HepG2 (cell line): ENCODE measurements around the gene SDHAF1. TPM values are rescaled to one million over a fixed set of nuclear protein-coding genes. Genes with fewer than 3 reads are reported as not detected.
A peak's percentile ranks its signal among the peaks of the same experiment; 100 is the strongest.

Experiments used
- BORCS8-MEF2B ChIP-seq: sonication (generic); formaldehyde crosslinking; IDR thresholded peaks from 2 replicates; pipeline ENCODE4 v1.8.0; 2022; ENCODE audit warnings: mild to moderate bottlenecking, missing genetic modification reagents
- EP300 ChIP-seq, 3 experiments: sonication (generic) in 1 of 3; formaldehyde crosslinking in 1 of 3; IDR thresholded peaks; 2 replicates each; pipeline versions ENCODE4 v1.5.1 to v1.6.1; 2011 to 2020; ENCODE audit warnings: low read depth in 2 of 3, low read length in 2 of 3, borderline replicate concordance in 1 of 3, improper control_type of control experiment in 1 of 3, mild to moderate bottlenecking in 1 of 3, missing genetic modification reagents in 1 of 3, moderate library complexity in 1 of 3
- HNRNPK ChIP-seq: fragments of 200-400 bp; formaldehyde crosslinking; IDR thresholded peaks from 2 replicates; pipeline ENCODE4 v1.6.1; 2018; ENCODE audit warnings: low read length, low read depth, moderate library complexity, mild to moderate bottlenecking; ENCODE audit not compliant: poor library complexity, severe bottlenecking
- HOXA5 ChIP-seq: sonication (generic); formaldehyde crosslinking; IDR thresholded peaks from 2 replicates; pipeline ENCODE4 v1.4.0; 2020; ENCODE audit warnings: missing genetic modification reagents
- HOXA7 ChIP-seq: sonication (generic); formaldehyde crosslinking; IDR thresholded peaks from 2 replicates; pipeline ENCODE4 v1.8.1; 2022; ENCODE audit warnings: mild to moderate bottlenecking, missing genetic modification reagents, moderate library complexity
- MAFG ChIP-seq: sonication (generic); formaldehyde crosslinking; IDR thresholded peaks from 2 replicates; pipeline ENCODE4 v1.5.1; 2020; ENCODE audit warnings: mild to moderate bottlenecking, missing genetic modification reagents
- MIER2 ChIP-seq: IDR thresholded peaks from 2 replicates; pipeline ENCODE4 v1.6.1; 2016; ENCODE audit warnings: missing biosample characterization, missing genetic modification reagents
- ONECUT2 ChIP-seq: sonication (generic); formaldehyde crosslinking; IDR thresholded peaks from 2 replicates; pipeline ENCODE4 v1.4.0; 2020; ENCODE audit warnings: missing genetic modification reagents
- PCBP2 ChIP-seq: fragments of 200-400 bp; formaldehyde crosslinking; optimal IDR thresholded peaks from 2 replicates; pipeline ENCODE3; 2018; ENCODE audit warnings: low read length, low read depth; ENCODE audit not compliant: poor library complexity, severe bottlenecking
- SIN3A ChIP-seq: IDR thresholded peaks from 2 replicates; pipeline ENCODE4 v1.6.1; 2011; ENCODE audit warnings: low read depth, mild to moderate bottlenecking, control low read depth, low read length, borderline replicate concordance
- TAF15 ChIP-seq: fragments of 200-400 bp; formaldehyde crosslinking; IDR thresholded peaks from one replicate; pipeline ENCODE4 v1.6.1; 2018; ENCODE audit warnings: mild to moderate bottlenecking, low read depth, low read length; ENCODE audit not compliant: poor library complexity, severe bottlenecking
- TMF1 ChIP-seq: sonication (generic); formaldehyde crosslinking; IDR thresholded peaks from 2 replicates; pipeline ENCODE4 v1.8.1; 2022; ENCODE audit warnings: low read depth, missing genetic modification reagents
- ZNF121 ChIP-seq: sonication (generic); formaldehyde crosslinking; IDR thresholded peaks from 2 replicates; pipeline ENCODE4 v1.5.0; 2020; ENCODE audit warnings: mild to moderate bottlenecking, missing genetic modification reagents
- ZNF142 ChIP-seq: sonication (generic); formaldehyde crosslinking; IDR thresholded peaks from 2 replicates; pipeline ENCODE4 v1.4.0; 2020; ENCODE audit warnings: missing genetic modification reagents
- ZNF253 ChIP-seq: sonication (generic); formaldehyde crosslinking; IDR thresholded peaks from 2 replicates; pipeline ENCODE4 v1.8.0; 2022; ENCODE audit warnings: mild to moderate bottlenecking, missing genetic modification reagents, borderline replicate concordance
- ZNF280B ChIP-seq: sonication (generic); formaldehyde crosslinking; IDR thresholded peaks from 2 replicates; pipeline ENCODE4 v1.5.0; 2020; ENCODE audit warnings: missing genetic modification reagents, mild to moderate bottlenecking, borderline replicate concordance
- ZNF605 ChIP-seq: sonication (generic); formaldehyde crosslinking; IDR thresholded peaks from 2 replicates; pipeline ENCODE4 v1.8.0; 2022; ENCODE audit warnings: mild to moderate bottlenecking, missing genetic modification reagents
- ZSCAN21 ChIP-seq: sonication (generic); formaldehyde crosslinking; IDR thresholded peaks from 2 replicates; pipeline ENCODE4 v1.8.0; 2022; ENCODE audit warnings: mild to moderate bottlenecking, missing genetic modification reagents, moderate library complexity, borderline replicate concordance
- polyA plus RNA-seq, 8 experiments: library from polyadenylated mRNA; depleted of rRNA in 3 of 8; stranded (reverse) in 7 of 8; unstranded in 1 of 8; fragments of >200 nt; fragmentation: Illumina TruSeq in 4 of 8; extraction: Trizol in 4 of 8; gene quantifications; 2 replicates each; pipeline versions ENCODE4 v1.2.1 to v1.2.3, GENCODE V29; 2011 to 2016; ENCODE audit warnings: low read depth in 4 of 8, missing spikeins in 1 of 8, mixed read lengths in 1 of 8; ENCODE audit not compliant: insufficient read depth in 1 of 8
- total RNA-seq, 5 experiments: library from RNA; depleted of rRNA; stranded (reverse); fragments of >200 nt; fragmentation: Illumina TruSeq; extraction: Trizol; gene quantifications; 2 replicates each; pipeline ENCODE4 v1.2.3, GENCODE V29; 2016; ENCODE audit warnings: low read depth in 1 of 5

The SDHAF1 gene
- total and polyA plus RNA-seq, 2 of the 13 experiments (the other 11 are each of a cell fraction or from before 2014, with no cell fraction given): 17.8 to 22.8 TPM

DNA sequence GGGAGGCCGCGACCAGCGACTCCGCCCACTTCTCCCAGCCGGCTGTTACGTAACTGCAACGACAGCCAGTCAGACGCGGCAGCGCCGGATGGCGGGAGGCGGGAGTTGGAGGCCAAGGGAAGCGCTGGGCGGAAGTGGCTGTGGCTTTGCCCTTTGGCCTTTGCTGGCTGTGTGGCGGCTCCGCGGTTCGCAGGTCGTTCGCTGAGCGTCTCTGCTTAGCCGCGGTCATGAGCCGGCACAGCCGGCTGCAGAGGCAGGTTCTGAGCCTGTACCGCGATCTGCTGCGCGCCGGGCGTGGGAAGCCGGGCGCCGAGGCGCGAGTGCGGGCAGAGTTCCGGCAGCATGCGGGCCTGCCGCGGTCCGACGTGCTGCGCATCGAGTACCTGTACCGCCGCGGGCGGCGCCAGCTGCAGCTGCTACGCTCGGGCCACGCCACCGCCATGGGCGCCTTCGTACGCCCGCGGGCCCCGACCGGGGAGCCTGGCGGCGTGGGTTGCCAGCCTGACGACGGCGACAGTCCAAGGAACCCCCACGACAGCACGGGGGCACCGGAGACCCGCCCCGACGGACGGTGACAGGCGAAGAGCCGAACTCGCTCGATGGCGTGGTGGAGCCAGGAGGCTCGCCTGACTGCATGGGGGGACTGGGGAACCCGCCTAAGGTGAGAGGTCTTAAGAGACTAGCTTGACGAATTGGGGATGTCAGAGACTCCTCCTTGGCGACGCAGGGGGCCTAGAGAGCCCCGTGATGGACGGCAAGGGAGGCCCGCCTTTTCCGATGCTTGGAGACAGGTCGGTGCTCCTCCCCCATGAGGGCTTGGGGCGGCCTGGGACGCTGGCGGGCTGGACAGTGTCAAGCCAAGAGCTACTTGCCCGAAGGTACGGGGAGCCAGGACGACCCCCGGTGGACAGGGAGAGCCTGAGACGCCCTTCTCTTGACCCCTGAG lies at the start of gene SDHAF1 (continued):
- no peak for TF ChIP-seq ZNF142 (CRISPR knock-in tag)
- no peak for TF ChIP-seq ZNF121 (CRISPR knock-in tag)
- no peak for TF ChIP-seq ONECUT2
- TF ChIP-seq HNRNPK: no peak
- TF ChIP-seq MIER2 (CRISPR knock-in tag): peak; percentile 69; the same call in 1 of the 2 replicates
- 0 out of 4 replicates have a peak, but pooled peaks of 1 of the 2 experiments have one; percentile 37 for TF ChIP-seq EP300 (IDR thresholded peaks at IDR 0.05; ENCODE audit: low read depth in 2 of 2, low read length in 2 of 2)
- TF ChIP-seq EP300 (CRISPR knock-in tag; IDR thresholded peaks at IDR 0.05; ENCODE audit: borderline replicate concordance): no peak
- TF ChIP-seq BORCS8-MEF2B (CRISPR knock-in tag): peak; percentile 58
- 0 out of 2 replicates have a peak, but pooled peaks have one; percentile 30 for TF ChIP-seq ZNF280B
- peak; percentile 86 for TF ChIP-seq ZSCAN21 (CRISPR knock-in tag)
- no peak for TF ChIP-seq TAF15
- TF ChIP-seq ZNF605: peak; percentile 76; the same call in 1 of the 2 replicates
- TF ChIP-seq HOXA7: no peak
- no peak for TF ChIP-seq HOXA5 (CRISPR knock-in tag)
- TF ChIP-seq SIN3A: peak; percentile 66; the same call in 1 of the 2 replicates
- no peak for TF ChIP-seq PCBP2
- no peak for TF ChIP-seq ZNF253 (CRISPR knock-in tag)
- TF ChIP-seq MAFG (CRISPR knock-in tag): no peak
- TF ChIP-seq TMF1 (CRISPR knock-in tag): no peak; the same call in 1 of the 2 replicates
